ENCODE results near the gene ISL2. TPM values are rescaled to one million over a fixed set of nuclear protein-coding genes. Genes with fewer than 3 reads are reported as not detected.

Gene ISL2
- total and polyA plus RNA-seq, 3 experiments from 2014 or later: 0.15 to 0.22 TPM; not detected in 1

DNA sequence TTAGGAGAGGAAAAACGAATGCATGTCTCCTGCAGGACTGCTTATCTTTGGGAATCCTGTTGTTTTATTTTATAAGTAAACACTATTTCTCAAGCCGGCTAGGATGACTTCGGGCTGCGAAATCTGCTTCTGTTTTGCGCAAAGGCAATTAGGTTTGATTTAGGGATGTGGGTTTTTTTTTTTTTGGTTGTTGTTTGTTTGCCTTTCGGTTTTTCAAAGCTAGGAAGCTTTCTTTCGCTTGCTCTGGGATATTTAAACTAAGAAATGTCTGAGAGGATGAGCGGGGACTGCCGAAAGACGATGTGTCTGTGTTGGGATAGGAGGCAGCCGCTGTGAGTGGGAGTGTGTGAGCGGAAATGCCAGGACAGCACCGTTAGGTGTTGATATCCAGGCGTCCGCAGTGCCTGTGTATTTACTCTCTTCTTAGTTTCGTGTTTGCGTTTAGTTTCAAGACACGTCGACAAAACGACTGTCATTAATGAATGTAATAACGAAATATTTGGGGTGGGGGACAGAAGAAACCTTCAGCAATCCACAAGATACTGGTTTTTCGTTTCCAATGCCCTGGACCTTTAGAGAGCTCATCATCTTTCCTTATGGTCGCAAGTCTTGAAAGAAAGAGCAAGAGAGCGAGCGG, 604 bp downstream of the ISL2 start:
- peak overlapping the region; percentile 8 for H3K27ac ChIP-seq (ENCODE audit: low read depth, low read length)
- POLR2A ChIA-PET: interaction anchor here (0.6 to 1.5 kb wide), 2 partner anchors 8 to 657 kb away, joined by 6 to 7 read pairs; no protein-coding TSS in a partner anchor
- H3K4me1 ChIP-seq (ENCODE audit: insufficient read depth, low read length): peaks cover 56% of the 10 kb centered on the region
- peak overlapping the region; percentile 1 for H3K4me3 ChIP-seq (ENCODE audit: low read length)
- Mint-ChIP-seq H3K9me3 (peaks cover 0 to 6% (median 2%) of the 10 kb centered on the region in 5 donors), H3K36me3 (peaks cover 0 to 1% (median 0%) of the 10 kb centered on the region in 3 donors), H3K4me3 (peak overlapping the region; percentile 72 to 91 (median 81)), H3K27ac (peak overlapping the region in 4 of 8 donors; percentile 5 to 66 (median 40)), H3K27me3 (peaks cover 86 to 88% of the 10 kb centered on the region in 2 donors), H3K4me1 (peaks cover 53 to 66% (median 65%) of the 10 kb centered on the region in 3 donors)
- no peaks in the 10 kb centered on the region for H3K9me3 ChIP-seq (ENCODE audit: low read length)
- peaks cover 65% of the 10 kb centered on the region for H3K27me3 ChIP-seq (ENCODE audit: insufficient read depth, low read length, poor library complexity, severe bottlenecking)
- H3K36me3 ChIP-seq (ENCODE audit: insufficient read depth, low read length): no peaks in the 10 kb centered on the region
- CTCF ChIA-PET: no interaction called here
- peak in 1 of 5 donors; percentile 17 for DNase-seq

GRCh38 chr15:76337696-76338485, 1.3 kb downstream of the ISL2 start:
- no peaks in the 10 kb centered on the region for H3K36me3 Mint-ChIP-seq
- H3K27ac ChIP-seq (ENCODE audit: low read depth, low read length): peak overlapping the region; percentile 8
- peak overlapping the region; percentile 72 to 91 (median 81) for H3K4me3 Mint-ChIP-seq
- H3K27me3 Mint-ChIP-seq: peaks cover 82 to 83% of the 10 kb centered on the region in 2 donors
- peak overlapping the region in 2 of 8 donors; percentile 39 to 62 for H3K27ac Mint-ChIP-seq
- H3K9me3 Mint-ChIP-seq: peaks cover 0 to 6% (median 2%) of the 10 kb centered on the region in 5 donors
- H3K4me1 ChIP-seq (ENCODE audit: insufficient read depth, low read length): peaks cover 58% of the 10 kb centered on the region
- H3K36me3 ChIP-seq (ENCODE audit: insufficient read depth, low read length): no peaks in the 10 kb centered on the region
- POLR2A ChIA-PET: interaction anchor here (0.6 kb wide), 1 partner anchor 656 kb away, joined by 7 read pairs; no protein-coding TSS in a partner anchor
- peaks cover 67% of the 10 kb centered on the region for H3K27me3 ChIP-seq (ENCODE audit: insufficient read depth, low read length, poor library complexity, severe bottlenecking)
- DNase-seq: peak in 1 of 5 donors; percentile 21
- H3K9me3 ChIP-seq (ENCODE audit: low read length): no peaks in the 10 kb centered on the region
- no peak overlapping the region for H3K4me3 ChIP-seq (ENCODE audit: low read length)
- CTCF ChIA-PET: no interaction called here
- peaks cover 54 to 68% (median 66%) of the 10 kb centered on the region in 3 donors for H3K4me1 Mint-ChIP-seq

DNA sequence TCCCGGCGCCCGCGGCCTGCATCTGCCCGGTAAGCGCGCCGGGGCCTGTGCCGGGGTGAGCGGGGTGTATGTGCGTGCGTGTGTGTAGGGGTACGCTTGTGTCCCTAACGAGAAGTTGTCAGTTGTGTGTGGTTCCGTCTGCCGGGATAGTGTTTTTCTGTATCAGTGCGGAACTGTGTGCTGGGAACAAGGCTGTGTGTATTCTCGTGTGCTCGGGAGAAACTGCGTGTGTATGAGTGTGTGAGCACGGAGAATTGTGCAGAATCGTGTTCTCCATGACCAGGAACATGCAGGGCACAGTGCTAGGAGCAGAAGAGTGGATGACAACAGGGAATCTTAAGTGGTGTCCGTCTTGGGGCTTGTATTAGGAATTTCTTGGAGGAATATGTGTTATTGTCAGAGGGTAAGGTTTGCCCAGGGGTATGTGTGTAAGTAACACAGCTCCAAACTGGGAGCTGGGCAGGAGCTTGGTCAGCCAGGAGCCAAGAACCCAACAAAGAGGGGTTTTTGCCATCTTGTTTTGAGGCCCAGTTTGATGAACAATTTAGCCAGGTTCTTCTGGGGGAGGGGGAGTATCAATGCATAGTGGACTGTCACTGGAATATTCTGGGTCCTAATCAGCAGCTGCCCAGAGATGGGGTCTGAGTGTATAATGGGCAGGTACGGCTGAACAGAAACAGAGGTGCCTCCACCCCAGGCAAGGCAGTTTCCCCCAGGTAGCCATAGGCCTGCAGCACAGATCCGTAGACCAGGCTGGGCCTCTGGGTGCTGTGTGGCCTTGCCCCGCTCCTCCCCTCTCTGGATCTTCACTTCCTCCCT, 2.1 kb downstream of the ISL2 start:
- no peaks in the 10 kb centered on the region for H3K9me3 ChIP-seq (ENCODE audit: low read length)
- H3K4me3 ChIP-seq (ENCODE audit: low read length): peak overlapping the region; percentile 25
- DNase-seq: no peak
- Mint-ChIP-seq H3K4me3 (peak overlapping the region; percentile 65 to 91 (median 86)), H3K4me1 (peaks cover 56 to 75% (median 71%) of the 10 kb centered on the region in 3 donors), H3K27me3 (peaks cover 82 to 83% of the 10 kb centered on the region in 2 donors), H3K36me3 (no peaks in the 10 kb centered on the region), H3K9me3 (peaks cover 0 to 6% (median 2%) of the 10 kb centered on the region in 5 donors), H3K27ac (peak overlapping the region in 2 of 8 donors; percentile 8 to 41)
- ChIA-PET POLR2A (no interaction called here), CTCF (no interaction called here)
- no peaks in the 10 kb centered on the region for H3K36me3 ChIP-seq (ENCODE audit: insufficient read depth, low read length)
- peak overlapping the region; percentile 8 for H3K27ac ChIP-seq (ENCODE audit: low read depth, low read length)
- peaks cover 58% of the 10 kb centered on the region for H3K4me1 ChIP-seq (ENCODE audit: insufficient read depth, low read length)
- peaks cover 73% of the 10 kb centered on the region for H3K27me3 ChIP-seq (ENCODE audit: insufficient read depth, low read length, poor library complexity, severe bottlenecking)

DNA sequence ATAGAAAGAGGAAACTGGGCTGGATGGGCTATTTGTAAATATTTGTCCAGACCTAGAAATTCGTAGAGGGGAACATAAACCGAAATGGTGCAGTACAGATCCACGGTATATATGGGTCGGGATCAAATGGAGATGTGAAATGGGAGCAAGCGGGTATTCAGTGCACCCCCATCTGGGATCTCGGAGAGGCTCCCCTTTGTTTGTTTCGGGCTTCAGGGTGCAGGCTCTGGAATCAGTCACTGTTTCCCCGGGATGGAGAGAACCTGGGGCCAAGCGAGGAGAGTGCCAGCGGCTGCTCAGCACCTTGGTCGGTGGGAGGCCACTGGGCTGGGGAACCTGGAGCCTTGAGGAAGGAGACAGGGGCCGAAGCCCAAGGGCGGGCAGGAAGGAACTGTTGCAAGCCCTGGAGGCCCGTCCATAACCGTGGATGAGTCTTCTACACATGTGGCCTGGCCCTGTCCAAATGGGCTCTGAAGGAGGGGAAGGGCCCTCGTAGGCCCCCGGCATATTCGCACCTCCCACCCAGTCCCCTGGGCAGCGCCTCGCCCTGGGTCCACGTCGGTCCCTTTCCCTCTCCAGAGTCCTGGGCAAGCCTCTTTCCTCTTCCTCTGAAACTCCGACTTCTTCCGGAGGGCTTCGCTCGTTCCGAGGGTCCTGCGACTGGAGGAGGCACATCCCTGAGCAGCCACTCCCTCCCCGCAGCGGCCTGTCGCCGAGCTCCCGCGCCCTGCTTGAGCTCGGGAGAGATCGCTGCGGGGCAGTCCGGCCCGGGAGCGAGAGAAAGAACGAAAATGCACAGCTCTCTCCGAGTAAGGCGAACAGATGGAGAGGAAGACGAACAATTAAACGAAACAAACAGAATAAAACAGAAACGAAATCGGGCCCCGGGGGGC, 3.0 kb downstream of the ISL2 start:
- ChIA-PET CTCF (no interaction called here), POLR2A (interaction anchor here (0.7 kb wide), 1 partner anchor 42 kb away, joined by 5 read pairs; no protein-coding TSS in a partner anchor)
- H3K9me3 Mint-ChIP-seq: peaks cover 0 to 6% (median 2%) of the 10 kb centered on the region in 5 donors
- peak overlapping the region in 2 of 8 donors; percentile 8 to 74 for H3K27ac Mint-ChIP-seq
- no peak overlapping the region for H3K27ac ChIP-seq (ENCODE audit: low read depth, low read length)
- peaks cover 58% of the 10 kb centered on the region for H3K4me1 ChIP-seq (ENCODE audit: insufficient read depth, low read length)
- no peaks in the 10 kb centered on the region for H3K36me3 Mint-ChIP-seq
- no peaks in the 10 kb centered on the region for H3K36me3 ChIP-seq (ENCODE audit: insufficient read depth, low read length)
- peak in 1 of 5 donors; percentile 19 for DNase-seq
- H3K27me3 Mint-ChIP-seq: peaks cover 82 to 84% of the 10 kb centered on the region in 2 donors
- H3K4me3 ChIP-seq (ENCODE audit: low read length): peak overlapping the region; percentile 56
- H3K27me3 ChIP-seq (ENCODE audit: insufficient read depth, low read length, poor library complexity, severe bottlenecking): peaks cover 82% of the 10 kb centered on the region
- H3K4me1 Mint-ChIP-seq: peaks cover 55 to 71% (median 71%) of the 10 kb centered on the region in 3 donors
- peak overlapping the region; percentile 80 to 91 (median 90) for H3K4me3 Mint-ChIP-seq
- H3K9me3 ChIP-seq (ENCODE audit: low read length): no peaks in the 10 kb centered on the region

DNA sequence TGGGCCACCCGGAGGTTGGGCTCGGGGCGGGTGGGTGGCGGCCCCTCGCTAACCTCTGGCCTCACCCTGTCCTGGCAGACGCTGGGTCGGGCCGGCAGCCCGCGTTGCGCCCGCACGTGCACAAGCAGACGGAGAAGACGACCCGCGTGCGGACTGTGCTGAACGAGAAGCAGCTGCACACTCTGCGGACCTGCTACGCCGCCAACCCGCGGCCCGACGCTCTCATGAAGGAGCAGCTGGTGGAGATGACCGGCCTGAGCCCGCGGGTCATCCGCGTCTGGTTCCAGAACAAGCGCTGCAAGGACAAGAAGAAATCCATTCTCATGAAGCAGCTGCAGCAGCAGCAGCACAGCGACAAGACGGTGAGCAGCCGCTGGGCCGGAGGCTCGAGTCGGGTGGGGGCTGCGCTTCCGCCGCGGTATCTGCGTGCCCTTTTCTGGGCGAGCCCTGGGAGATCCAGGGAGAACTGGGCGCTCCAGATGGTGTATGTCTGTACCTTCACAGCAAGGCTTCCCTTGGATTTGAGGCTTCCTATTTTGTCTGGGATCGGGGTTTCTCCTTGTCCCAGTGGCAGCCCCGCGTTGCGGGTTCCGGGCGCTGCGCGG, 3.7 kb downstream of the ISL2 start:
- DNase-seq: peak in 1 of 5 donors; percentile 25
- peaks cover 83 to 84% of the 10 kb centered on the region in 2 donors for H3K27me3 Mint-ChIP-seq
- Histone ChIP-seq H3K27ac (ENCODE audit: low read depth, low read length) (no peak overlapping the region), H3K4me1 (ENCODE audit: insufficient read depth, low read length) (peaks cover 56% of the 10 kb centered on the region), H3K36me3 (ENCODE audit: insufficient read depth, low read length) (no peaks in the 10 kb centered on the region), H3K4me3 (ENCODE audit: low read length) (peak overlapping the region; percentile 56), H3K27me3 (ENCODE audit: insufficient read depth, low read length, poor library complexity, severe bottlenecking) (peaks cover 85% of the 10 kb centered on the region), H3K9me3 (ENCODE audit: low read length) (no peaks in the 10 kb centered on the region)
- H3K4me3 Mint-ChIP-seq: peak overlapping the region; percentile 80 to 91 (median 90)
- peaks cover 54 to 70% (median 70%) of the 10 kb centered on the region in 3 donors for H3K4me1 Mint-ChIP-seq
- peak overlapping the region in 2 of 8 donors; percentile 8 to 74 for H3K27ac Mint-ChIP-seq
- ChIA-PET CTCF (no interaction called here), POLR2A (interaction anchor here (0.7 kb wide), 1 partner anchor 42 kb away, joined by 5 read pairs; no protein-coding TSS in a partner anchor)
- H3K9me3 Mint-ChIP-seq: peaks cover 0 to 6% (median under 1%) of the 10 kb centered on the region in 5 donors
- H3K36me3 Mint-ChIP-seq: no peaks in the 10 kb centered on the region

DNA sequence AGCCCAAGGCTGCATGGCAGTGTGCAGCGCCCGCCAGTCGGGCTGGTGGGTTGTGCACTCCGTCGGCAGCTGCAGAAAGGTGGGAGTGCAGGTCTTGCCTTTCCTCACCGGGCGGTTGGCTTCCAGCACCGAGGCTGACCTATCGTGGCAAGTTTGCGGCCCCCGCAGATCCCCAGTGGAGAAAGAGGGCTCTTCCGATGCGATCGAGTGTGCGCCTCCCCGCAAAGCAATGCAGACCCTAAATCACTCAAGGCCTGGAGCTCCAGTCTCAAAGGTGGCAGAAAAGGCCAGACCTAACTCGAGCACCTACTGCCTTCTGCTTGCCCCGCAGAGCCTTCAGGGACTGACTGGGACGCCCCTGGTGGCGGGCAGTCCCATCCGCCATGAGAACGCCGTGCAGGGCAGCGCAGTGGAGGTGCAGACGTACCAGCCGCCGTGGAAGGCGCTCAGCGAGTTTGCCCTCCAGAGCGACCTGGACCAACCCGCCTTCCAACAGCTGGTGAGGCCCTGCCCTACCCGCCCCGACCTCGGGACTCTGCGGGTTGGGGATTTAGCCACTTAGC, 4.3 kb downstream of the ISL2 start:
- peaks cover 56% of the 10 kb centered on the region for H3K4me1 ChIP-seq (ENCODE audit: insufficient read depth, low read length)
- Mint-ChIP-seq H3K27me3 (peaks cover 83 to 84% of the 10 kb centered on the region in 2 donors), H3K9me3 (peaks cover 0 to 6% (median 0%) of the 10 kb centered on the region in 5 donors), H3K27ac (no peak overlapping the region), H3K4me1 (peaks cover 53 to 70% (median 70%) of the 10 kb centered on the region in 3 donors), H3K4me3 (peak overlapping the region; percentile 80 to 91 (median 90)), H3K36me3 (no peaks in the 10 kb centered on the region)
- H3K4me3 ChIP-seq (ENCODE audit: low read length): peak overlapping the region; percentile 56
- no peak overlapping the region for H3K27ac ChIP-seq (ENCODE audit: low read depth, low read length)
- ChIA-PET POLR2A (no interaction called here), CTCF (no interaction called here)
- no peaks in the 10 kb centered on the region for H3K36me3 ChIP-seq (ENCODE audit: insufficient read depth, low read length)
- peak in 4 of 5 donors; percentile 34 to 66 (median 41) for DNase-seq
- peaks cover 85% of the 10 kb centered on the region for H3K27me3 ChIP-seq (ENCODE audit: insufficient read depth, low read length, poor library complexity, severe bottlenecking)
- no peaks in the 10 kb centered on the region for H3K9me3 ChIP-seq (ENCODE audit: low read length)

All from CD8-positive, alpha-beta memory T cell (primary cell).